Vagina (tissue), 2 donors: ENCODE results near the gene NCAN. TPM values are rescaled to one million over a fixed set of nuclear protein-coding genes. Genes with fewer than 3 reads are reported as not detected.
A peak's percentile ranks its signal among the peaks of the same experiment; 100 is the strongest.

Experiments used
- DNase-seq, 2 donors: peaks; one replicate each; pipeline ENCODE4 v3.0.0-alpha.2; 2017; ENCODE audit errors: extremely low spot score in 2 of 2
- H3K27ac ChIP-seq: fragments of 200-600 bp; sonication (generic); one replicate; pipeline ENCODE4 v1.5.1; 2019
- H3K27me3 ChIP-seq: fragments of 200-600 bp; sonication (generic); one replicate; pipeline ENCODE4 v1.5.1; 2019
- H3K36me3 ChIP-seq, 2 donors: fragments of 200-600 bp; sonication (generic); one replicate each; pipeline ENCODE4 v1.5.1; 2017 to 2019
- H3K4me1 ChIP-seq: fragments of 200-600 bp; sonication (generic); one replicate; pipeline ENCODE4 v1.5.1; 2019
- H3K4me3 ChIP-seq, 2 donors: fragments of 200-600 bp; sonication (generic); 1 replicate in 1 of 2; 2 replicates in 1 of 2; pipeline ENCODE4 v1.5.1; 2016 to 2019
- H3K9me3 ChIP-seq: fragments of 200-600 bp; sonication (generic); one replicate; pipeline ENCODE4 v1.5.1; 2019
- POLR2A ChIP-seq, 2 donors: fragments of 450-650 bp; IDR thresholded peaks; one replicate each; pipeline ENCODE4 v1.6.1; 2017; ENCODE audit warnings: antibody characterized with exemption in 2 of 2, mild to moderate bottlenecking in 2 of 2, moderate library complexity in 2 of 2
- POLR2AphosphoS5 ChIP-seq, 2 donors: sonication (generic); formaldehyde crosslinking; IDR thresholded peaks; one replicate each; pipeline ENCODE4 v1.9.0; 2017; ENCODE audit warnings: antibody characterized with exemption in 2 of 2, mild to moderate bottlenecking in 2 of 2, low read depth in 1 of 2; ENCODE audit not compliant: insufficient read depth in 1 of 2
- intact Hi-C: fragments of 100-400 bp; cut with DNase I; formaldehyde crosslinking; loops from one replicate; pipeline ENCODE4 v1.15.1; 2023
- total RNA-seq: library from RNA; depleted of rRNA; stranded (reverse); fragments of >200 nt; gene quantifications from one replicate; pipeline ENCODE4 v1.2.3, GENCODE V29; 2016
- TF ChIP-seq, protein P1 (sequence below), 3 experiments: fragments of 450-650 bp in 2 of 3; fragments of 200-600 bp in 1 of 3; sonication (generic) in 1 of 3; IDR thresholded peaks; one replicate each; pipeline ENCODE4 v1.5.1; 2017 to 2019; ENCODE audit warnings: antibody characterized with exemption in 3 of 3, mild to moderate bottlenecking in 2 of 3, moderate library complexity in 2 of 3

The NCAN gene
- total RNA-seq, 1 donor from 2014 or later = not detected

DNA sequence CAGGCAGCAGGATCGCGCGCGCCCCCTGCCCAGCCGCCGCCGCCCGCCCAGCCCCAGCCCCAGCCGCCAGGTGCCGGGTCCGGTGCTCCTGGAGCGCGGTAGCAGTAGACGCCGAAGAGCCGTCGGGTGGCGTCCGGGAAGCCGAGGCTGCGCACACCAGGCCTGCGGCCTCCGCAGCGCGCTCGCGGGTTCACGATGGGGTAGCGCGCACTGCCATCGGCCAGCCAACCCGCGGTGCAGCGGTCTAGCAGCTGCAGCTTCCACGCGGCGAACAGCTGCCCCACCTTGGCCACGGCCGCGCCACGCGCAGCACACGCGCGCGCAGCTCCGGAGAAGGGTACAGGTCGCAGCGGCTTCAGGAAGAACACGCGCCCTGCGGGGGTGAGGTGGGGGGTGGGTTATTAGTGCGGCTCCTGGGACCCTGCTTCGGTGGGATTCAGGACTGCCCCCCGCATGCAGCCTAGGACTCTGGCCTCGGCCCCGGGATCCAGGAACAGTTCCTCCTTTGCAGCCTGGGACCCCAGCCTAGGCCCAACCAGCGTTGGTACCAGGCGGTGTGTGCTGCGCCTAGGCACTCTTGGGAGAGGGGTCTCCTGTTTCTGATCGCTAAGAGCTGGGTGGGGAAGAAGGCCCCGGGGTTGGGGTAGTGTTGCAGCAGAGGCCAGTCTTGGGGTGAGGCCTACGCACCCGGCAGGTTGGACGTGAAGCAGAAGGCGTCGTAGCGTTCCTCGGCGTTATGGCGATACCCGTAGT, 46.3 kb downstream of the NCAN start:
- TF ChIP-seq POLR2AphosphoS5 (IDR thresholded peaks at IDR 0.05; ENCODE audit: insufficient read depth in 1 of 2, low read depth in 1 of 2) = no peak
- TF ChIP-seq POLR2A (IDR thresholded peaks at IDR 0.05) = no peak
- TF ChIP-seq, protein P1, sequence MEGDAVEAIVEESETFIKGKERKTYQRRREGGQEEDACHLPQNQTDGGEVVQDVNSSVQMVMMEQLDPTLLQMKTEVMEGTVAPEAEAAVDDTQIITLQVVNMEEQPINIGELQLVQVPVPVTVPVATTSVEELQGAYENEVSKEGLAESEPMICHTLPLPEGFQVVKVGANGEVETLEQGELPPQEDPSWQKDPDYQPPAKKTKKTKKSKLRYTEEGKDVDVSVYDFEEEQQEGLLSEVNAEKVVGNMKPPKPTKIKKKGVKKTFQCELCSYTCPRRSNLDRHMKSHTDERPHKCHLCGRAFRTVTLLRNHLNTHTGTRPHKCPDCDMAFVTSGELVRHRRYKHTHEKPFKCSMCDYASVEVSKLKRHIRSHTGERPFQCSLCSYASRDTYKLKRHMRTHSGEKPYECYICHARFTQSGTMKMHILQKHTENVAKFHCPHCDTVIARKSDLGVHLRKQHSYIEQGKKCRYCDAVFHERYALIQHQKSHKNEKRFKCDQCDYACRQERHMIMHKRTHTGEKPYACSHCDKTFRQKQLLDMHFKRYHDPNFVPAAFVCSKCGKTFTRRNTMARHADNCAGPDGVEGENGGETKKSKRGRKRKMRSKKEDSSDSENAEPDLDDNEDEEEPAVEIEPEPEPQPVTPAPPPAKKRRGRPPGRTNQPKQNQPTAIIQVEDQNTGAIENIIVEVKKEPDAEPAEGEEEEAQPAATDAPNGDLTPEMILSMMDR (IDR thresholded peaks at IDR 0.05) = no peak
- peaks cover 5% of the 10 kb centered on the region for H3K4me1 ChIP-seq
- intact Hi-C loops = loop anchor here (1.0 kb wide), 1 partner anchor 45 kb away; no protein-coding TSS in a partner anchor
- no peak overlapping the region for H3K27ac ChIP-seq
- DNase-seq = no peak
- H3K36me3 ChIP-seq = no peaks in the 10 kb centered on the region
- no peak overlapping the region for H3K4me3 ChIP-seq
- no peaks in the 10 kb centered on the region for H3K9me3 ChIP-seq
- H3K27me3 ChIP-seq = no peaks in the 10 kb centered on the region

DNA sequence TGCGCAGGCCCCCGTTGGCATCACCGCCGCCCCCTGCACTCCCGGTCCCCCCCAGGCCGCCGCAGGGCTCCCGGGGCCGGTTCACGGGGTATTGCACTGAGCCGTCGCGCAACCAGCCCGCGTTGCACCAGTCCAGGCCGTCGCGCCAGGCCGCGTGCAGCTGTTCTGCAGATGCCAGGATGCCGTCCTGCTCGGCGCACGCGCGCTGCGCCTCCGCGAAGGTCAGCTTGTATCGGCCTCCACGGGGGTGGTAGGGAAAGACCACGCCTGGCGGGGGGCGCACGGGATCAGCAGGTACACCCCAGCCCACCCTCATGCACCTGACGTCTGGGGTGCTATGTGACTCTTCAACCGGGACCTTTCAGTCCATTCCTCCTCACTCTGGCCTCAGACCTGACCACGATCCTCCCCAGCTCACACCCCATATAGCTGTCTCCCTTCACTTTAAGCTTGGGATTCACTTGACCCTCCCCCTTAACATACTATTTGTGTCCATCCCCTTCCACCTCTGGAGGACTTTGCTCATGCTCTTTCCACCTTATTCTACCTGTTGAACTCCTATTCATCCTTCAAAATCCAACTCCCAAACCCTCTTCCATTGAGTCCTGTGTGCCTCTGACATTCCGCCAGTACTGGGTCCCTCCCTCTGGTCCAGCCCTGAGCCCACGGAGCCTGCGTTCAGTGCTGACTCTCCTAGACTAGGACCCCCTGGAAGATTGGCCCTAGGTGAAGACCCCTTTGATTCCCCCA, 47.0 kb downstream of the NCAN start:
- TF ChIP-seq, protein P1 (IDR thresholded peaks at IDR 0.05) = no peak
- no peak for TF ChIP-seq POLR2AphosphoS5 (IDR thresholded peaks at IDR 0.05; ENCODE audit: insufficient read depth in 1 of 2, low read depth in 1 of 2)
- TF ChIP-seq POLR2A (IDR thresholded peaks at IDR 0.05) = no peak
- Histone ChIP-seq H3K27me3 (no peaks in the 10 kb centered on the region), H3K36me3 (no peaks in the 10 kb centered on the region), H3K4me1 (peaks cover 5% of the 10 kb centered on the region), H3K4me3 (no peak overlapping the region), H3K9me3 (no peaks in the 10 kb centered on the region), H3K27ac (no peak overlapping the region)
- intact Hi-C loops = loop anchor here (1.0 kb wide), 1 partner anchor 45 kb away; no protein-coding TSS in a partner anchor
- no peak for DNase-seq

DNA sequence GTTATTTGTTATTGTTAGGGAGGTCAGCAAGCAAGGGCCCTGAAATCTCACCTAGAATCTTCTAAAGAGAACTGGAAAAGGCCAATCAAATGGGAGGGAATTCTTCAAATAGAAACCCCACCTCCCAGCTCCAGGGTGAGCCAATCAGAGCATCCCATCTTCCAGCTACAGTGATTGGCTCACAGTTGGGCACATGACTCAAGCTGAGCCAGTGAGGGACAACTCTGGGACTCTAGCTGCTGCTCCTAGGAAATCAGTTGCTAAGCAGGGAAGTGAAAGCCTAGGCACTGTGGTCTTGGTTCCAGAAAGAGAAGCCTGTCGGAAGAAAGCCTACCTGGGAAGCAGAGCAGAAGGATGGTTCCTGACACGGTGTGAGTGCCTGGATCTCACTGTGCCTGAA, 48.0 kb downstream of the NCAN start:
- DNase-seq = no peak
- intact Hi-C loops = no loop called here
- H3K4me3 ChIP-seq = no peak overlapping the region
- H3K27ac ChIP-seq = no peak overlapping the region
- TF ChIP-seq POLR2AphosphoS5 (IDR thresholded peaks at IDR 0.05; ENCODE audit: insufficient read depth in 1 of 2, low read depth in 1 of 2) (no peak), POLR2A (IDR thresholded peaks at IDR 0.05) (no peak)
- no peaks in the 10 kb centered on the region for H3K27me3 ChIP-seq
- no peaks in the 10 kb centered on the region for H3K36me3 ChIP-seq
- peaks cover 5% of the 10 kb centered on the region for H3K4me1 ChIP-seq
- H3K9me3 ChIP-seq = no peaks in the 10 kb centered on the region

DNA sequence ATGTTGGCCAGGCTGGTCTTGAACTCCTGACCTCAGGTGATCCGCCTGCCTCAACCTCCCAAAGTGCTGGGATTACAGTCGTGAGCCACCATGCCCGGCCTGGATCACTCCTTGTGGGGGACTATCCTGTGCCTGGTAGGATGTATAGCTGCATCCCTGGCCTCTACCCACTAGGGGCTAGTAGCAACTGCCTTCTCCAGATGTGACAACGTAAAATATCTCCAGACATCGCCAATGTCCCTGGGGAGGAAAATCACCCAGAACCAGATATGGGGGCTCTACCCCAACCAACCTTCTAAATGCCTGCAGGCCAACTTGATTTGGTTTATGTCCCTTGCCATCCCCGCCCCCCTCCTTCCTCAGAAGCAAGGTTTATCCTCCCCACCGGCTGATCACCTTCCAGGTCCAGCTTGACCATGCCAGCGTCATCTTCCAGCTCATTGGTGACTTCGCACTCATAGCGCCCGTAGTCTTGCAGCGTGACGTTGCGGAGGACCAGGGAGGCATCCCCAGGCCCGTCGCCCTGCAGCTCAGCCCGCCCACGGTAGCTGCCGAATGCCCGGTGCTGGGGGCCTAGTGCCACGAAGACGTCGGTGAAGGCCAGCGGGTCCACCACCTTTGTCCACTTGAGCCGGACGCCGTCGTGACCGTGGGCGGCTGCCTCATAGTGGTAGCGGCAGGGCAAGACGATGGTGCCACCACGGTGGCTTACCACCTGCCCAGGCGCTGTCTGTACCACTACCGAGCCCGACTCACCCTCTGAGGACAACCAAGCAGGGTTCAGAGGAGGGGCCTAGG, 48.9 kb downstream of the NCAN start:
- intact Hi-C loops = no loop called here
- no peaks in the 10 kb centered on the region for H3K27me3 ChIP-seq

More for the DNA sequence above, 48.9 kb downstream of the NCAN start:
- TF ChIP-seq, protein P1 (IDR thresholded peaks at IDR 0.05) = no peak
- TF ChIP-seq POLR2A (IDR thresholded peaks at IDR 0.05) (no peak), POLR2AphosphoS5 (IDR thresholded peaks at IDR 0.05; ENCODE audit: insufficient read depth in 1 of 2, low read depth in 1 of 2) (no peak)
- Histone ChIP-seq H3K36me3 (no peaks in the 10 kb centered on the region), H3K4me3 (peak overlapping the region in 1 of 2 donors; percentile 9), H3K27ac (no peak overlapping the region), H3K4me1 (peaks cover 5% of the 10 kb centered on the region), H3K9me3 (no peaks in the 10 kb centered on the region)
- no peak for DNase-seq
